NCI-H446 (cell line): ENCODE measurements around the gene GUCA1C.

Experiments used
- DNase-seq, 2 experiments: peaks; one replicate each; lab custom pipeline; 2025; lab: John Stamatoyannopoulos, UW

The GUCA1C gene

GRCh38 chr3:108907194-108907593 is 46.5 kb downstream of the GUCA1C start:
- no peak for DNase-seq

GRCh38 chr3:108899530-108899929 is 54.1 kb downstream of the GUCA1C start:
- no peak for DNase-seq

- DNase-seq, result no peak
Observed at GRCh38 chr3:108897883-108898282, 55.8 kb downstream of the GUCA1C start.

- DNase-seq, result no peak
Observed at GRCh38 chr3:108894981-108895380, 58.7 kb downstream of the GUCA1C start.

- no peak for DNase-seq
Observed at GRCh38 chr3:108891833-108892232, 61.8 kb downstream of the GUCA1C start.

- DNase-seq, result no peak
Observed at GRCh38 chr3:108887777-108888176, 65.9 kb downstream of the GUCA1C start.

- no peak for DNase-seq
Observed at GRCh38 chr3:108887121-108887520, 66.6 kb downstream of the GUCA1C start.

GRCh38 chr3:108883373-108883772 is 70.3 kb downstream of the GUCA1C start:
- DNase-seq, result no peak

GRCh38 chr3:108882762-108883161 is 70.9 kb downstream of the GUCA1C start:
- DNase-seq, result no peak

GRCh38 chr3:108879915-108880314 is 73.8 kb downstream of the GUCA1C start:
- no peak for DNase-seq

GRCh38 chr3:108877901-108878300 is 75.8 kb downstream of the GUCA1C start:
- no peak for DNase-seq

GRCh38 chr3:108863799-108864135 is 89.9 kb downstream of the GUCA1C start:
- no peak for DNase-seq

- DNase-seq, result no peak
Observed at GRCh38 chr3:108862865-108863798, 90.5 kb downstream of the GUCA1C start.

- DNase-seq, result no peak
Observed at GRCh38 chr3:108861401-108861800, 92.3 kb downstream of the GUCA1C start.
